ENCODE data around the gene RPL37. TPM values are rescaled to one million over a fixed set of nuclear protein-coding genes. Genes with fewer than 3 reads are reported as not detected.
"Not testable (repeated sequence)": the region's sequence is repeated elsewhere in the genome, so short reads cannot be mapped to it uniquely, and the experiment has no call there.

Gene RPL37
- total RNA-seq (100 to 1,000 TPM in 7 of 9 donors, 10 to 100 TPM in 2; 32.7 to 838 (median 595) TPM), polyA plus RNA-seq (100 to 1,000 TPM; 848 to 898 TPM)
- long read RNA-seq, donor 1, full-length matches to known transcripts: 41 of 357 reads
- long read RNA-seq, donor 1, partial matches to known transcripts: 302 of 357 reads
- long read RNA-seq, donor 1, other reads (novel, unspliced or antisense): 14 of 357 reads
- long read RNA-seq, donor 2, full-length matches to known transcripts: 27 of 151 reads
- long read RNA-seq, donor 2, partial matches to known transcripts: 105 of 151 reads
- long read RNA-seq, donor 2, other reads (novel, unspliced or antisense): 19 of 151 reads
- long read RNA-seq, donor 3, full-length matches to known transcripts: 45 of 536 reads
- long read RNA-seq, donor 3, partial matches to known transcripts: 485 of 536 reads
- long read RNA-seq, donor 3, other reads (novel, unspliced or antisense): 6 of 536 reads

DNA sequence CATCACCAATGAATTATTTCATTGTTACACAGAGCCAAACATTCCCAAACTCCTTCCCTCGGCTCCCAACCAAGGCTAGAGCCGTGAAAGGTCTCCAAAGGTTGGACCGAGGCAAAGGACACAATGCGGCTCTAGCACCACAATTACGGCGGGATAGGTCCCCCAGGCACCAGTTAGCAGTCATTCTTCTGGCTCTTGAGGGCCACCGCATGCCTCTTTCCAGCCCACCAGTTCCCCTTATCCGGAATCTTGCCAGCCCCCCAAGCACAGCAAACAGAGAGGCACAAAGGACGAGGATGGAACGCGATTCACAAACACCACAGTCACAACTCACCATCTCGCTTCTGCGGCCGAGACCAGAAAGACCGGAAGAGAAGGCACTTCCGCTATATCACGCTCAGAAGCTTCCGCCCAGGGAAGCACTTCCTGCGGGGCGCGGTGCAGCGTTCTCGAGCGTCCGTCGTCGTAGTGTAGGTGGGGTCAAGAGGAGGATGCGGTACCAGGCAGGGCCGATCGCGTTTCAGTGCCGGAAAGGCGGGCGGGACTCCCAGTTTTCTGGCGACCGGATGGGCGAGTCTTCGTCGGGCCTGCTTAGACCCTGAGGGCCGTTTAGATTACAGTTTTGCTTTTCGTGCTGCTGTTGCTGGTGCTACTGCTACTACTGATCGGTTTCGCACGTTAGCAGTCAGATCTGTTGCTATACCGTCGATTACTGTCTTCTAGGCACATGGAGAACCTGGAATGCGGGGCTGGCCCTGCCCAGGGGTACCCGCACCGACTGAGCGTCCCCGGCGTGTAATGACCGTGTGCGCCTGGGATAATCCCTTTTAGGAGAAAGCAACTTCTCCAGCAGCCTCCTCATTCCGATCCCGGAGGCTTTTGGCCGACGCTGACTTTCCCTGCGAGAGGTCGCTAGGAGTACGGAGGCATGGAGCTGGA lies at the start of gene RPL37:
Gene RPL37 (minus strand): TSS at position 374 of the 939 bp plus-strand sequence. CDS start 37 bp downstream, at position 337.
- Histone ChIP-seq H3K36me3 (peaks cover 0 to 43% (median 40%) of the 10 kb centered on the region in 9 donors), H3K9me3 (no peaks in the 10 kb centered on the region), H3K27me3 (no peaks in the 10 kb centered on the region), H3K4me3 (peak within 1 kb of the TSS; percentile 64 to 82 (median 74)), H3K4me1 (peaks cover 0 to 40% (median 23%) of the 10 kb centered on the region in 12 donors), H3K27ac (peak within 1 kb of the TSS; percentile 93 to 99 (median 98))
- peak in 1 of 2 donors; percentile 75 for TF ChIP-seq POLR2A (IDR thresholded peaks at IDR 0.05)
- TF ChIP-seq, protein P1, sequence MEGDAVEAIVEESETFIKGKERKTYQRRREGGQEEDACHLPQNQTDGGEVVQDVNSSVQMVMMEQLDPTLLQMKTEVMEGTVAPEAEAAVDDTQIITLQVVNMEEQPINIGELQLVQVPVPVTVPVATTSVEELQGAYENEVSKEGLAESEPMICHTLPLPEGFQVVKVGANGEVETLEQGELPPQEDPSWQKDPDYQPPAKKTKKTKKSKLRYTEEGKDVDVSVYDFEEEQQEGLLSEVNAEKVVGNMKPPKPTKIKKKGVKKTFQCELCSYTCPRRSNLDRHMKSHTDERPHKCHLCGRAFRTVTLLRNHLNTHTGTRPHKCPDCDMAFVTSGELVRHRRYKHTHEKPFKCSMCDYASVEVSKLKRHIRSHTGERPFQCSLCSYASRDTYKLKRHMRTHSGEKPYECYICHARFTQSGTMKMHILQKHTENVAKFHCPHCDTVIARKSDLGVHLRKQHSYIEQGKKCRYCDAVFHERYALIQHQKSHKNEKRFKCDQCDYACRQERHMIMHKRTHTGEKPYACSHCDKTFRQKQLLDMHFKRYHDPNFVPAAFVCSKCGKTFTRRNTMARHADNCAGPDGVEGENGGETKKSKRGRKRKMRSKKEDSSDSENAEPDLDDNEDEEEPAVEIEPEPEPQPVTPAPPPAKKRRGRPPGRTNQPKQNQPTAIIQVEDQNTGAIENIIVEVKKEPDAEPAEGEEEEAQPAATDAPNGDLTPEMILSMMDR (IDR thresholded peaks at IDR 0.05): no peak
- 1 to 6% (median 3%) methylated on average over 56 to 61 of the region's 61 CpGs for WGBS, 4 donors
- peak; percentile 99 to 100 (median 100) for ATAC-seq
- peak; percentile 97 to 98 (median 97) for DNase-seq
- intact Hi-C loops (cut with DNase I): loop anchor here in 8 of 10 donors (1.0 to 10.0 kb wide), 6 partner anchors 37 to 158 kb away; partner anchors contain the start of genes TTC33 (in 8 of the 8), PRKAA1 (in 1 of the 8) and PTGER4 (in 1 of the 8)

DNA sequence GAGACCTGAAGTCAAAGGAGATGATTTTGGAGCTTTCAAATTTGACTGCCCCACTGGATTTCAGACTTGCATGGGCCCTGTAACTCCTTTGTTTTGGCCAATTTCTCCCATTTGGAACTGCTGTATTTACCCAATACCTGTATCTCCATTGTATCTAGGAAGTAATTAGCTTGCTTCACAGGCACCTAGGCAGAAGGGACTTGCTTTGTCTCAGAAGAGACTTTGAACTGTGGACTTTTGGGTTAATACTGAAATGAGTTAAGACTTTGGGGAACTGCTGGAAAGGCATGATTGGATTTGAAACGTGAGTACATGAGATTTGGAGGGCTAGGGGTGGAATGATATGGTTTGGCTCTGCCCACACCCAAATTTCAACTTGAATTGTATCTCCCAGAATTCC lies 48.0 kb upstream of the RPL37 start:
- not testable (repeated sequence) for H3K9me3 ChIP-seq, ATAC-seq, DNase-seq, H3K4me3 ChIP-seq, H3K27me3 ChIP-seq, H3K4me1 ChIP-seq, H3K36me3 ChIP-seq, H3K27ac ChIP-seq
- intact Hi-C loops (cut with DNase I): loop anchor here in 2 of 10 donors (10.0 kb wide), 2 partner anchors 938 to 1308 kb away; no protein-coding TSS in a partner anchor
- WGBS, 4 donors: 39 to 53% (median 51%) methylated on average over 1 of the region's 1 CpG

DNA sequence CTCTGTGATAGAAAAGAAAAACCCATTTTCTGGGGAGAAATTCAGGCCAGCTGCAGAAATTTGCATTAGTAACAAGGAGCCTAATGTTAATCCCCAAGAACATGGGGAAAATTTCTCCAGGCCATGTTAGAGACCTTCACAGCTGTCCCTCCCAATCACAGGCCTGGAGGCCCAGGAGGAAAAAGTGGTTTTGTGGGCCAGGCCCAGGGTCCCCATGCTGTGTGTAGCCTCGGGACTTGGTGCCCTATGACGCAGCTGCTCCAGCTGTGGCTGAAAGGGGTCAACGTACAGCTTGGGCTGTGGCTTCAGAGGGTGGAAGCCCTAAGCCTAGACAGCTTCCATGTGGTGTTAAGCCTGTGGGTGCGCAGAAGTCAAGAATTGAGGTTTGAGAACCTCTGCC lies 47.3 kb upstream of the RPL37 start:
- peaks cover 0 to 5% (median 0%) of the 10 kb centered on the region in 12 donors for H3K9me3 ChIP-seq
- no peaks in the 10 kb centered on the region for H3K27me3 ChIP-seq
- WGBS, 4 donors: 91 to 100% (median 93%) methylated on average over 4 of the region's 4 CpGs
- no peak overlapping the region for H3K4me3 ChIP-seq
- TF ChIP-seq POLR2A (IDR thresholded peaks at IDR 0.05): no peak
- TF ChIP-seq, protein P1 (IDR thresholded peaks at IDR 0.05): no peak
- H3K4me1 ChIP-seq: peaks cover 0 to 4% (median 0%) of the 10 kb centered on the region in 12 donors
- ATAC-seq (no peak), DNase-seq (no peak)
- H3K36me3 ChIP-seq: no peaks in the 10 kb centered on the region
- no peak overlapping the region for H3K27ac ChIP-seq
- intact Hi-C loops (cut with DNase I): loop anchor here in 2 of 10 donors (10.0 kb wide), 2 partner anchors 937 to 1307 kb away; no protein-coding TSS in a partner anchor

DNA sequence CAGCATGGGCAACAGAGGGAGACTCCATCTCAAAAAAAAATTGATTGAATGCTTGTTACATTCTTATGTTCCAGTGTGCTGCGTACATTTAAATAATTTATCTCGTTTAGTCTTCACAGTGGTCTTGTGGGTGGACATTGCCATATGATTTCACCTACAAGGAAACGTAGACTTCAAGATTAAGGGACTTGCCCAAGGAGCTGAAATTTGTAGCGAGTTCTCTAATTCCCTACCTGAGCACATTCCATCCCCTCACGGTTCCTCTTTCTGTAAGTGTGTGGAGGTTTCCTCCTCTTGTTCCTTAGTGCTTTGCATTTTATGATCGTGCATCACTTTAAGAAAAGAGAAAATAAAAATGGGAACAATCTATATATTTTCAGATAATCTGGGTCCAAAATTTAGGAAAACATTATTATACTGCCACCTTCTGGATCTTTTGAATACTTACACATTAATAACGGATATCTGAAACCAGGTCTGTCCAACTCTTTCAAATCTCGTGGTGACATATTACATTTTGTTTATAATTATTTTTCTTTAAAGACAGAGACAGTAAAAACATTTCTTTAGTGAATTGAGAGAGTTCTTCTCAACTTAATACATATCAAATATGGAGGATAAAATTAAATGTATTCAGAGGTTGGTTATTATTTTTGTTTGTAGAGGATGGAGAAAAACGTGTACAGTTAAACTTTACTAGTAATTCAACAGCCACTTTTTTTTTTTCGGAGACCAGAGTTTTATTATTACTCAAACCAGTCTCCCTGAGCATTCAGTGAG lies 44.3 kb upstream of the RPL37 start:
- no peak overlapping the region for H3K4me3 ChIP-seq
- no peak for ATAC-seq
- TF ChIP-seq, protein P1 (IDR thresholded peaks at IDR 0.05): peak; percentile 47 to 72 (median 64)
- no peak for TF ChIP-seq POLR2A (IDR thresholded peaks at IDR 0.05)
- 32 to 39% (median 34%) methylated on average over 10 of the region's 10 CpGs for WGBS, 4 donors
- no peaks in the 10 kb centered on the region for H3K36me3 ChIP-seq
- no peak overlapping the region for H3K27ac ChIP-seq
- no peak for DNase-seq
- intact Hi-C loops (cut with DNase I): loop anchor here (1.0 to 10.0 kb wide), 12 partner anchors 37 to 1302 kb away; partner anchors contain the start of genes TTC33 (in 8 of the 10), CARD6 (in 1 of the 10) and RPL37 (in 1 of the 10)
- no peaks in the 10 kb centered on the region for H3K27me3 ChIP-seq
- H3K4me1 ChIP-seq: peaks cover 0 to 4% (median 0%) of the 10 kb centered on the region in 12 donors
- H3K9me3 ChIP-seq: peaks cover 0 to 5% (median 0%) of the 10 kb centered on the region in 12 donors

All from heart left ventricle (tissue), 16 donors.